Measurements from ENCODE around the gene CEBPA.

Gene CEBPA

DNA sequence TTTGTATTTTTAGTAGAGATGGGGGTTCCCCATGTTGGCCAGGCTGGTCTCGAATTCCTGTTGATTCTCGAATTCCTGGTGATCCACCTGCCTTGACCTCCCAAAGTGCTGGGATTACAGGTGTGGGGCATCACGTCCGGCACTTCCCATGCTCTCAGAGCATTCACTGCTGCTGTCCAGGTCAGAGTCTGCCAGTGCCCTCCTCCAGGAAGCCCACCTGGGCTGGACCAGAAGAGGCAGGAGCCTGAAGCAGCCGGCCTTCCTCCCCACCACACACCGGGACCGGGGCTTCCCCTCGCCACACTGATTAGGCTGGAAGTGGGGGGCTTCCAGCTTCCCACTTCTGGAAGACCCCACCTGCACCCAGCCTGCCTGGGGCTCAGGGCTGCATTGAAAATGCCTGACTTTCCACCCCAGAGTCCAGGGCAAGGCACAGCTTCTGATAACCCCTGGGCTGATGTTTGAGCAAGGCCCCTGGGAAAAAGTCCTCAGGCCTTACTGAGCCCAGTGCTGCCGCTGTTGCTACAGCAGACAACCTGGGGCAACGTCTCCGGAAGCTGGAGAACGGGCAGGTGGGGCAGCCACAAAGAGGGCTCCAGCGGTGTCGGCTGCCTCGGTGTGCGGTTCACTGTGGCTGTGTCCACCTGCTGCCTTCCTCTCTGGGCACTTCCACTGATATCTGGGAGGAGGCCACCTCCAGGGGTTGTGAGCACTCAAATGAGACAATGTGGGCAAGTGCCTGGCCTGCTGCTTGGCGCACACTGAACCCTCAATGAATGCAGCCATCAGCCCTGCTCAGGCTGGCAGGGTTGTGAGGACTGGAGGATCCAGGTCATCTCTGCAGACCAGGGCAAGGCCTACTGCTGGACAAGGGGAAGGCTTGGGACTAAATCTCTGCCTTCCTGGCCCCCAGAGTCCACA, 22.6 kb downstream of the CEBPA start:
- no peak overlapping the region for H3K4me2 ChIP-seq (ENCODE audit: low read length, poor library complexity, severe bottlenecking)
- H2BK120ac ChIP-seq (ENCODE audit: low read depth, low read length): no peak overlapping the region
- no peak overlapping the region for H3K4me3 ChIP-seq (ENCODE audit: insufficient read depth in 1 of 2, low read depth in 1 of 2, low read length in 2 of 2)
- H3K4ac ChIP-seq (ENCODE audit: low read depth in 1 of 2, low read length in 2 of 2): no peak overlapping the region
- H3K14ac ChIP-seq (ENCODE audit: low read length in 2 of 2): no peak overlapping the region
- H3K36me3 ChIP-seq (ENCODE audit: control insufficient read depth in 1 of 2, insufficient read depth in 2 of 2, low read depth in 1 of 2, low read length in 2 of 2): no peaks in the 10 kb centered on the region
- no peak overlapping the region for H2AFZ ChIP-seq (ENCODE audit: low read depth, low read length)
- no peak overlapping the region for H4K91ac ChIP-seq (ENCODE audit: low read length)
- no peak overlapping the region for H3K27ac ChIP-seq (ENCODE audit: low read length, poor library complexity, severe bottlenecking)
- no peak overlapping the region for H3K23ac ChIP-seq (ENCODE audit: low read length in 2 of 2)
- no peak overlapping the region for H4K8ac ChIP-seq (ENCODE audit: low read length)
- peaks cover 32% of the 10 kb centered on the region for H3K4me1 ChIP-seq (ENCODE audit: control insufficient read depth, insufficient read depth, low read depth, low read length)
- H2AK5ac ChIP-seq (ENCODE audit: low read length, severe bottlenecking): no peak overlapping the region
- H3K18ac ChIP-seq (ENCODE audit: low read depth in 1 of 2, low read length in 2 of 2): no peak overlapping the region
- no peaks in the 10 kb centered on the region for H3K79me1 ChIP-seq (replicated peaks; ENCODE audit: low read length, poor library complexity, severe bottlenecking)
- H2BK15ac ChIP-seq (ENCODE audit: low read depth, poor library complexity, severe bottlenecking): no peak overlapping the region
- peaks cover 0 to 6% of the 10 kb centered on the region in 2 experiments for H3K27me3 ChIP-seq (ENCODE audit: control insufficient read depth in 1 of 2, insufficient read depth in 1 of 2, low read length in 2 of 2)
- DNase-seq: no peak
- no peaks in the 10 kb centered on the region for H3K9me3 ChIP-seq (ENCODE audit: control insufficient read depth, low read length)
- no peak overlapping the region for H3K9ac ChIP-seq (ENCODE audit: low read length)
- H2BK5ac ChIP-seq (ENCODE audit: low read depth, low read length, poor library complexity, severe bottlenecking): no peak overlapping the region
- 94% methylated on average over 17 of the region's 17 CpGs for WGBS
- H2BK12ac ChIP-seq (ENCODE audit: low read length in 2 of 2): no peak overlapping the region

DNA sequence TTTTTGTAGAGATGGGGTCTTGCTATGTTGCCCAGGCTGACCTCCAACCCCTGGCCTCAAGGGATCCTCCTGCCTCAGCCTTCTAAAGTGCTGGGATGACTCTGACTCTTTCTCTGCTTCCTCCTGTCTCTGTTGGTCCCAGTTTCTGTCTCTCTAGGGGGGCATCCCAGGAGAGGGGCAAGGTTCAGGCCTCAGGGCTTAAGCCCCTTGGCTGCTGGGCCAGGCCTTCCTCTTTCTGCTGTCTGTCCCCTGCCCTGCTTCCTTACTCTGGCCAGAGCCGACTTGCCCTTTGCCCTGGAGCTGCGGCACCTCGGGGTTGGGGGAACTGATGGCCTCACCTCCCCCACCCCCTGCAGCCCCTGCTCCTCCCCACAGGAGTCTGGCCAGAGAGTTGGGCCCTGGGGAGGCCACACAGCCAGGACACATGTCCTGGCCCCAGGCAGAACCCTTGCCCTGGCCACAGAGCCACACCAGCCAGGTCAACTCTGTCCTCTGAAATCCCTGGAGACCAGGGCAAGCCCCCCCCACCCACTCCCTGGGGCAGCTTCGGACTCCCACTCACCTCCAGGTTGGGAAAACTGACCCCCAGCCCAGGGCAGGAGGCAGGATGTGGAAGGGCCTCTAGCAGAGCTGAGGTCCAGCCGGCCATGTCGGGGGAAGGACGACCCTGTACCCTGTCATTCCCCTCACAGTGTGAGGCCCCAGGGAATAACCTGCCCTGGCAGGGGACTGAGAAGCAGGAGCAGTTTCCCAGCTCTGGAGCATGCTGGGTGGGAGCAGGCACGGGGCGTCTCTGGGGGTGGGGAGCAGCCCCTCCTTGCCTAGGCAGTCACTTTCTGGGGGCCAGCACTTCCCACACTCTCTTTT, 23.7 kb downstream of the CEBPA start:
- H2BK5ac ChIP-seq (ENCODE audit: low read depth, low read length, poor library complexity, severe bottlenecking): no peak overlapping the region
- H3K27me3 ChIP-seq (ENCODE audit: control insufficient read depth in 1 of 2, insufficient read depth in 1 of 2, low read length in 2 of 2): no peaks in the 10 kb centered on the region
- no peak overlapping the region for H4K8ac ChIP-seq (ENCODE audit: low read length)
- H2BK12ac ChIP-seq (ENCODE audit: low read length in 2 of 2): no peak overlapping the region
- no peaks in the 10 kb centered on the region for H3K9me3 ChIP-seq (ENCODE audit: control insufficient read depth, low read length)
- DNase-seq: no peak
- H3K23ac ChIP-seq (ENCODE audit: low read length in 2 of 2): no peak overlapping the region
- H3K79me1 ChIP-seq (replicated peaks; ENCODE audit: low read length, poor library complexity, severe bottlenecking): no peaks in the 10 kb centered on the region
- 42% methylated on average over 9 of the region's 9 CpGs for WGBS
- no peak overlapping the region for H3K4me3 ChIP-seq (ENCODE audit: insufficient read depth in 1 of 2, low read depth in 1 of 2, low read length in 2 of 2)
- H2BK120ac ChIP-seq (ENCODE audit: low read depth, low read length): no peak overlapping the region
- H3K4me1 ChIP-seq (ENCODE audit: control insufficient read depth, insufficient read depth, low read depth, low read length): peaks cover 42% of the 10 kb centered on the region
- no peak overlapping the region for H2AFZ ChIP-seq (ENCODE audit: low read depth, low read length)
- H3K27ac ChIP-seq (ENCODE audit: low read length, poor library complexity, severe bottlenecking): no peak overlapping the region
- no peaks in the 10 kb centered on the region for H3K36me3 ChIP-seq (ENCODE audit: control insufficient read depth in 1 of 2, insufficient read depth in 2 of 2, low read depth in 1 of 2, low read length in 2 of 2)
- no peak overlapping the region for H2BK15ac ChIP-seq (ENCODE audit: low read depth, poor library complexity, severe bottlenecking)
- no peak overlapping the region for H2AK5ac ChIP-seq (ENCODE audit: low read length, severe bottlenecking)
- H3K4me2 ChIP-seq (ENCODE audit: low read length, poor library complexity, severe bottlenecking): no peak overlapping the region
- H3K14ac ChIP-seq (ENCODE audit: low read length in 2 of 2): no peak overlapping the region
- H3K18ac ChIP-seq (ENCODE audit: low read depth in 1 of 2, low read length in 2 of 2): no peak overlapping the region
- H4K91ac ChIP-seq (ENCODE audit: low read length): no peak overlapping the region
- no peak overlapping the region for H3K9ac ChIP-seq (ENCODE audit: low read length)
- H3K4ac ChIP-seq (ENCODE audit: low read depth in 1 of 2, low read length in 2 of 2): no peak overlapping the region

DNA sequence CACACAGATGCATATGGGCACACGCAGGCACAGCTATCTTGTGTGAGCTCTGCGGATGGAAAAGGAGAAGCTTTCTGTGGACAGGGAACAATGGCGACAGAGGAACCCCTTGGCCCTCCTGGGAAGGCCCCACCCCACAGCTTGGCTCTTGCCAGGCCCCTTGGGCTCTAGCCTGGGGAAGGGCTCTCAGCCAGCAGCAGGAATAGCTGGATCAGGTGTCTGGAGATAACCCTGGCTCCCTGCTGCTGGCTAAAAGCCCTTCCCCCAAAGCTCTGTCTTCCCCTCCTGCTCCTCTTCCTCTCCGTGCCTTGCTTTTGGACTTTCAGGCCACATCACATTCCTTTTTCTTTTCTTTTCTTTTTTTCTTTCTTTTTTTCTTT, 24.3 kb downstream of the CEBPA start:
- H2AK5ac ChIP-seq (ENCODE audit: low read length, severe bottlenecking): no peak overlapping the region
- no peak for DNase-seq
- H3K27me3 ChIP-seq (ENCODE audit: control insufficient read depth in 1 of 2, insufficient read depth in 1 of 2, low read length in 2 of 2): no peaks in the 10 kb centered on the region
- no peak overlapping the region for H3K9ac ChIP-seq (ENCODE audit: low read length)
- no peak overlapping the region for H3K23ac ChIP-seq (ENCODE audit: low read length in 2 of 2)
- H3K4me3 ChIP-seq (ENCODE audit: insufficient read depth in 1 of 2, low read depth in 1 of 2, low read length in 2 of 2): no peak overlapping the region
- no peaks in the 10 kb centered on the region for H3K79me1 ChIP-seq (replicated peaks; ENCODE audit: low read length, poor library complexity, severe bottlenecking)
- H4K91ac ChIP-seq (ENCODE audit: low read length): no peak overlapping the region
- H3K4me2 ChIP-seq (ENCODE audit: low read length, poor library complexity, severe bottlenecking): no peak overlapping the region
- no peak overlapping the region for H2BK15ac ChIP-seq (ENCODE audit: low read depth, poor library complexity, severe bottlenecking)
- no peak overlapping the region for H3K18ac ChIP-seq (ENCODE audit: low read depth in 1 of 2, low read length in 2 of 2)
- no peak overlapping the region for H2BK12ac ChIP-seq (ENCODE audit: low read length in 2 of 2)
- no peak overlapping the region for H2BK5ac ChIP-seq (ENCODE audit: low read depth, low read length, poor library complexity, severe bottlenecking)
- H2AFZ ChIP-seq (ENCODE audit: low read depth, low read length): no peak overlapping the region
- peaks cover 42% of the 10 kb centered on the region for H3K4me1 ChIP-seq (ENCODE audit: control insufficient read depth, insufficient read depth, low read depth, low read length)
- H3K4ac ChIP-seq (ENCODE audit: low read depth in 1 of 2, low read length in 2 of 2): no peak overlapping the region
- no peaks in the 10 kb centered on the region for H3K36me3 ChIP-seq (ENCODE audit: control insufficient read depth in 1 of 2, insufficient read depth in 2 of 2, low read depth in 1 of 2, low read length in 2 of 2)
- H2BK120ac ChIP-seq (ENCODE audit: low read depth, low read length): no peak overlapping the region
- WGBS: 88% methylated on average over 3 of the region's 4 CpGs
- H3K14ac ChIP-seq (ENCODE audit: low read length in 2 of 2): no peak overlapping the region
- H3K9me3 ChIP-seq (ENCODE audit: control insufficient read depth, low read length): no peaks in the 10 kb centered on the region
- no peak overlapping the region for H4K8ac ChIP-seq (ENCODE audit: low read length)
- H3K27ac ChIP-seq (ENCODE audit: low read length, poor library complexity, severe bottlenecking): no peak overlapping the region

DNA sequence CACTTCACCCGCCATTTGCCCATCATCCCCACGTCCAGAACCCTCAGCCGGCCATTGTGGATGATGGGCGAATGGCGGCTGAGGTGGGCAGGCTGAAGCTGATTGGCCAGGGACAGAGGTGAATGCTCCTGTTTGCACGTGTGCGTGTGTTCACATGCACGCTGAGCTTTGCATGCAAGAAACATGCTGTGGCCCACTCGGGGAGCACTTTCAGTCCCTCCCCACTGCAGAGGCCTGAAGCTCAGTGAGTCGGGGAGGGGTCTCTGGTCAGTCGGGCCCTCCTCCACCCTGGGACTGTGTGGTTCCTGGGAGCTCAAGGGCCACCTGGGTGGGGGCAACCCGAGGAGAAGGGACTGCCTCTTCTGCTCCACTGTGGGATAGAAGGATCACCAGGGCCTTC, 24.9 kb downstream of the CEBPA start:
- H3K36me3 ChIP-seq (ENCODE audit: control insufficient read depth in 1 of 2, insufficient read depth in 2 of 2, low read depth in 1 of 2, low read length in 2 of 2): no peaks in the 10 kb centered on the region
- H3K4me3 ChIP-seq (ENCODE audit: insufficient read depth in 1 of 2, low read depth in 1 of 2, low read length in 2 of 2): no peak overlapping the region
- H3K27me3 ChIP-seq (ENCODE audit: control insufficient read depth in 1 of 2, insufficient read depth in 1 of 2, low read length in 2 of 2): no peaks in the 10 kb centered on the region
- H3K27ac ChIP-seq (ENCODE audit: low read length, poor library complexity, severe bottlenecking): no peak overlapping the region
- no peak overlapping the region for H2BK15ac ChIP-seq (ENCODE audit: low read depth, poor library complexity, severe bottlenecking)
- no peak overlapping the region for H3K4me2 ChIP-seq (ENCODE audit: low read length, poor library complexity, severe bottlenecking)
- no peaks in the 10 kb centered on the region for H3K9me3 ChIP-seq (ENCODE audit: control insufficient read depth, low read length)
- no peak overlapping the region for H3K4ac ChIP-seq (ENCODE audit: low read depth in 1 of 2, low read length in 2 of 2)
- H2AK5ac ChIP-seq (ENCODE audit: low read length, severe bottlenecking): no peak overlapping the region
- H2BK120ac ChIP-seq (ENCODE audit: low read depth, low read length): no peak overlapping the region
- H3K79me1 ChIP-seq (replicated peaks; ENCODE audit: low read length, poor library complexity, severe bottlenecking): no peaks in the 10 kb centered on the region
- H3K4me1 ChIP-seq (ENCODE audit: control insufficient read depth, insufficient read depth, low read depth, low read length): peaks cover 38% of the 10 kb centered on the region
- WGBS: 85% methylated on average over 12 of the region's 12 CpGs
- no peak overlapping the region for H2BK5ac ChIP-seq (ENCODE audit: low read depth, low read length, poor library complexity, severe bottlenecking)
- no peak overlapping the region for H4K8ac ChIP-seq (ENCODE audit: low read length)
- no peak overlapping the region for H3K9ac ChIP-seq (ENCODE audit: low read length)
- H2AFZ ChIP-seq (ENCODE audit: low read depth, low read length): no peak overlapping the region
- H3K23ac ChIP-seq (ENCODE audit: low read length in 2 of 2): no peak overlapping the region
- no peak overlapping the region for H2BK12ac ChIP-seq (ENCODE audit: low read length in 2 of 2)
- no peak overlapping the region for H3K14ac ChIP-seq (ENCODE audit: low read length in 2 of 2)
- H4K91ac ChIP-seq (ENCODE audit: low read length): no peak overlapping the region
- no peak overlapping the region for H3K18ac ChIP-seq (ENCODE audit: low read depth in 1 of 2, low read length in 2 of 2)
- DNase-seq: no peak
